EH (cell line): ENCODE measurements around the gene KRTAP10-12.
"Not testable (repeated sequence)": the region's sequence is repeated elsewhere in the genome, so short reads cannot be mapped to it uniquely, and the experiment has no call there.

Source experiments
- DNase-seq: peaks from one replicate; pipeline ENCODE4 v3.0.0-alpha.2; 2015; ENCODE audit warnings: low read depth

Gene KRTAP10-12

GRCh38 chr21:44670642-44671432, 26.1 kb upstream of the KRTAP10-12 start:
- no peak for DNase-seq

- DNase-seq, result no peak
Observed at GRCh38 chr21:44671911-44672310, 25.1 kb upstream of the KRTAP10-12 start.

- DNase-seq, result no peak
Observed at GRCh38 chr21:44677881-44678280, 19.1 kb upstream of the KRTAP10-12 start.

- DNase-seq, result no peak
Observed at GRCh38 chr21:44681152-44681551, 15.8 kb upstream of the KRTAP10-12 start.

GRCh38 chr21:44681861-44682579, 15.0 kb upstream of the KRTAP10-12 start, which contains the start of gene KRTAP12-1:
KRTAP12-1 (minus strand) TSS chr21:44682163; CDS start chr21:44682123, 40 bp downstream.
- DNase-seq, result no peak

- no peak for DNase-seq
Observed at GRCh38 chr21:44682580-44683151, 14.3 kb upstream of the KRTAP10-12 start.

- no peak for DNase-seq
Observed at GRCh38 chr21:44684077-44684476, 12.9 kb upstream of the KRTAP10-12 start.

GRCh38 chr21:44684483-44684882, 12.5 kb upstream of the KRTAP10-12 start:
- DNase-seq, result no peak

- DNase-seq, result not testable (repeated sequence)
Observed at GRCh38 chr21:44685050-44685449, 11.9 kb upstream of the KRTAP10-12 start.

- no peak for DNase-seq
Observed at GRCh38 chr21:44686000-44686781, 10.8 kb upstream of the KRTAP10-12 start.

- DNase-seq, result no peak
Observed at GRCh38 chr21:44686843-44687561, 10.0 kb upstream of the KRTAP10-12 start.

- no peak for DNase-seq
Observed at GRCh38 chr21:44687671-44688070, 9.3 kb upstream of the KRTAP10-12 start.

GRCh38 chr21:44689740-44690139, 7.2 kb upstream of the KRTAP10-12 start:
- not testable (repeated sequence) for DNase-seq

GRCh38 chr21:44691686-44692085, 5.3 kb upstream of the KRTAP10-12 start:
- DNase-seq, result no peak

- DNase-seq, result no peak
Observed at GRCh38 chr21:44692798-44693512, 4.0 kb upstream of the KRTAP10-12 start.

GRCh38 chr21:44694776-44695175, 2.2 kb upstream of the KRTAP10-12 start:
- no peak for DNase-seq

GRCh38 chr21:44695184-44695583, 1.8 kb upstream of the KRTAP10-12 start:
- DNase-seq, result no peak

- no peak for DNase-seq
Observed at GRCh38 chr21:44695641-44696040, 1.3 kb upstream of the KRTAP10-12 start.

GRCh38 chr21:44696572-44696971, 400 bp upstream of the KRTAP10-12 start:
- DNase-seq, result no peak

- no peak for DNase-seq
Observed at GRCh38 chr21:44697811-44698734, 1.1 kb downstream of the KRTAP10-12 start.
